ENCODE measurements around the gene GLO1.

GLO1 gene

DNA sequence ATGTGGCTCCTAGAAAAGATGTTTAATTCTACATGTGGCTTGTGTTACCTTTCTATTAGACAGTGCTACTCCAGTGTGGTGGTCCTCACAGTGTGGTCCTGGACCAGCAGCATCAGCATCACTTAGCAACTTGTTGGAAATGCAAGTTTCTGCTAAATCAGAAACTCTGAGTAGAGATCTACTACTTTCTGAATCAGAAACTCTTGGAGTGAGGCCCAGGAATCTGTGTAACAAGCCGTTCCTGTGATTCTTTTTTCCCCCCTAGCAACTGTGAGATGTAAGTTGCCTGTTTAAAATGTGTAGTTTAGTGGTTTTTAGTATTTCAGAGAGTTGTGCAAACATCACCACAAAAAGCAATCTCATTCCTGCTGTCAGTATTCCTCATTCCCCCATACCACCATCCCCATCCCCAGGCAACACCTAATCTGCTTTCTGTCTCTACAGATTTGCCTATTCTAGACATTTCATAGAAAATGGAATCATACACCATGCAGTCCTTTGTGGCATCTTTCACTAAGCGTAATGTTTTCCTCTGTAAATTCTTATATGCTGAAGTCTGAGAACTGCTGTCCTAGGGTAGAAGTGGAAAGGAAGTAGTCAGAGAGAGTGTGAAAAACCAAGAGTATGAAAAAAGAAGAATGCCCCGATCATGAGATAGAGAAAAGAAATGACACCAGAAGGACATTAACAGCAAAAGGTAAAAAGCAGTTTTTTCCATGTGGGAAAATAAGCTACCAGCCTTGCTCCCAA is 44.4 kb downstream of the GLO1 start:
- no peak for DNase-seq

DNA sequence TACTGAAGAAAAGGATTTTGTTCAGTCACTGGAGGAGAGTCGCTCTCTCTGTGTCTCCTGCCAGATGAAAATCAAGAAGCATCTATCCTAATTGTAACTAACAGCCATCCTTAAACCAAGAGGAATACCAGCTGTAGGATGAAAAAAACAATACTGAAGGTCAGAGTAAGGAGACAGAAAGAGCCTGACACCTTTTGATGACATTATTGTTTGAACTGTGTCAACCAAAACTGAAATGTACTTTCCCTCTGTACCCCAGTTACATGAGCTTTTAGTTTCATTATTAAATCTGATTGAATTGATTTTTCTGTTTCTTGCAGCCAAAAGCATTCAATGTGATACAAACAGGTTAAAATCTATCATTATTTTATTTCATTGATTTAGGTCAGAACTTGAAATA is 46.0 kb downstream of the GLO1 start:
- DNase-seq: no peak

DNA sequence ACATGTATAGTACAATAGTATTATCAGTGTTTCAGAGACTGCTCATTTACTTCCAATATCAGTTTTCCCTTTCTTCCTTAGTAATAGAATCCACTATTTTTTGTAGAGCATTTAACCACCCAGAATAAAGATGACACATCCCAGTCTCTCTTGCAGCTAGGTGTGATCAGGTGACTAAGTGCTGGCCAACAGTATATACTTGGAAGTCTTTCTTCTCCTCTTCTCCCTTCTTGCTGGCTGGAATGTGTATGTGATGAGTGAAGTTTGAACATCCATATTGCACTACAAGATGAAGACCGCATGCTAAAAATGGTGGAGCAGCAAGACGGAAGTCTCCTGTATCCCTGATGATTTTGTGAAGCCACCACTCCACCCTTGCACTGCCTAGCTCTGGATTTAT is 48.7 kb downstream of the GLO1 start:
- DNase-seq: no peak

DNA sequence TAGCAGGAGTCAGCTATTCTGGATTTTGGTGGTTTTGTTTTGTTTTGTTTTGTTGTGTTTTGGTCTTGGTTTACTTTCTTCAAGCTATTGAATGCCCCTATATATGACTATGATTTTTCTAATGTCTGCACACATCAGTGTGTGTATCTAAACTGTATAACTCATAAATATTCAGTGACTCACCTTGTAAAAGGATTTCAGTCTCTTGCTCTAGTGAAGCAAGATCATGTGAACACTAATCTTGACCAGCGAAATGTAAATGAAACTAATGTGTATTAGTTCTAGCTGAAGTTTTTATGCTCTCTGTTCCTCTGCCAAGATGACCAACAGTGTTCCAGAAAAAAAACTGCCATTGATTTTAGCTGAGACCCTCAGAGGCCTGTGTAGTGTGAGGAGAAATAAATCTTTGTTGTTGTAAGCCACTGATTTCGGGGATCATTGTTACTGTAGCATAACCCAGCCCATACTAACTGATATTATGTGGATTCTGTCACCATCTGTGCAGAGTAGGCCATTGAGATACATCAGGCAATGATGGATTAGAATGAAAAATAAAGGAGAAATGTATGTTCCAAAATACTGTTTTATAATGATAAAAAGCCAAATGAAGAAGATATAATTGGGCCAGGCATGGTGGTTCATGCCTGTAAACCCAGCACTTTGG is 51.7 kb downstream of the GLO1 start:
- DNase-seq: no peak

DNA sequence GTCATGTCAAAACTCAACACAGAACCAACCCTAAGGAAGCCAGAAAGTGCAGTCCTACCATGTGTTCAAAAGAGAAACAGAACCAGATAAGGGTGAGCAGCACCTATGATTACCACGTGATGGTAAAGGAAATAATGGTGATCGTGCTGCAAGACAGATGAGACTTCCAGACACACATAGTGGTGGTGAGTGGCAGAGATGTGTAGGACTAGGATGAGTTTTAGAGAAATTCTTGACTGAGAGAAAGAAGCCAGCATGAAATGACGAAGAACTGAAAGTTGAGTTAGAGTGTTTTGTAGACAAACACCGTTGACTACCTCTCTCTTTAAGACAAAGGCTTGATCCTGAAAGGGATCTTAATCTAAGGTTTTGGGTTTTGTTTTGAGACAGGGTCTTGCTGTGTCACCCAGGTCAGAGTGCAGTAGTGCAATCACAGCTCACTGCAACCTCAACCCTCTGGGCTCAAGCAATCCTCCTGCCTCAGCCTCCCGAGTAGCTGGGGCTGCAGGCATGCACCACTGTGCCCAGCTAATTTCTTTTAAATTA is 52.7 kb downstream of the GLO1 start:
- no peak for DNase-seq

DNA sequence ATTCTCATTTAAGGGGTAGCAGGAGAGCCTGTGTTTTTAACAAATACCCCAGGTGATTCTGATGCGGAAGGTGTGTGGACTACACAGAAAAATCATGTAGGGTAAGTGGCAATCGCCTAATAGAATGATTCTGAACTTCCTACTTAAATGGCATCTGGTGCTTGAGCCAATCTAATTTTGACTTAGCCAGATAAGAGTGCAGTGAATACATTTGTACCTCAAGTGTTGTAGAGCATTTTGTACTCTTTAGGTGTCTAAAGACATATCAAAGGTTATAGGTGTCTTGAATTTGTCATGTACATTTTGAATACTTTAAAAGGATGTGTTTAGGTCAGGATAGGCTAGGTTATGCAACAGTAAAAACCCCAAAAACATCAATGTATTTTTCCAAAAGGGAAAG is 53.2 kb downstream of the GLO1 start:
- no peak for DNase-seq

DNA sequence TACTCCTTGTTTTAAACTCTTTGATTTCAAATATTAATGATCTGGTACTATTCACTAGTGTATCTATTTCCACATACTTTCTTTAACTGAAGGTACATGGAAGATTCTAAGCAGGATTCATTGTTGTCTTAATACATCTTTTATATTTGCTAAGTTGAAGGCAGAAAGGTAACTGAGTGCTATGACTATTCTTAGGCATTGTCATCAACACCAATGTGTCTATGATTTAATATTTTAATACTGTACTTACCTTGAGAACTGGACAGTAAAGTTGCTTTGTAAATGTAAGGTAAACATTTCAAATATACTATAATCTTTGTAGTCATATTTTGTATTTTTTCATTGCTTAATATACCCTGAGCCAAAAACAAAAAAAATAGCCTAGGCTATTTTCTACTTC is 54.3 kb downstream of the GLO1 start:
- DNase-seq: no peak

DNA sequence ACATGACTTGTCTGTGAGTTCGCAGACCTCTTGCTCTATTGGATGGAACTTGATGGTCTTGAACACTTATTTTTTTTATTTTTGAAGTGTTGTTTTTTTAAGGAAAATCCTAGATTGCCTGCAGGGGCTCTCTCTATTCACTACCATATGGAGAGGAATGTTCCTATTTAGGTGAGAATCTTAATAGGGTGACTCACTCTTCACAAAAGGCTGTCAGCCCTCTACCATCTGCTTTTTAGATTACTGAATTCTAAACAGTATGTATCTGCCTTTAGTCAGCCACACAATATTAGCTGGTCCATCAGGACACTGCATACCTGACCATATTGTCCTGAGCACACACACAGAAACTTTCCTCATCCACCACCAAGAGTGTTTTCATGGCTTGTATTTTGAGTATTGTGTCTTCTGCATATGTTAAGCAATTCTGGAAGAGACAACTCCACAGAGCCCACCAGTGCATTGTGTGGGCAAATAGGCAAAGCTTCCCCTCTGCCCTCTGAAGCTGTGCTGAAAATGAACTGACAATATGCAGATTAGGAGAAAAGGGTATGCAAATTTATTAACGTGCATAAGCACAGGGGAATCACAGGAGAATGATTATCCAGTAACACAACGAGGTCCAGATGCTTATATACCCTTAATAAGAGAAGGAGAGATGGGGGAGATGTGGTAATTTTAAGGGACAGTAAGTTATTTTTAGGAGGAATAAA is 56.6 kb downstream of the GLO1 start:
- DNase-seq: no peak

DNA sequence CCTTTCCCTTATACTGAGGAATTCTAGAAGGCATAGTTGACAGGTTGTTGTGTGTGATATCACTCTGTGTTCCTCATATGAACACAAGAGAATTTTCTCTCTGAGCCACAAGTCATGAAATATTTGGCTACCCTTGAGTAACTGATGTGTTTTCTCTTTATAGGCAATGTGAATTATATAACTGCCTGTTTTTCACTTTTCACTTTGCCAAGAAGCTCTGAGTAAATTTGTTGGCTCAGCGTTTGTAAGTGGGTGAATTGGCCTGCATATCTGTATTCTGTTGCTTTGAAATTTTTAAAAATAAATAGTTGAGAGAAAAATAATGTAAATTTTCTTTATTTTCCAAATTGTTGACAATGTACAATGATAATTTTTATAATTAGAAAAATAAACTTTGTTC is 58.0 kb downstream of the GLO1 start:
- DNase-seq: no peak

DNA sequence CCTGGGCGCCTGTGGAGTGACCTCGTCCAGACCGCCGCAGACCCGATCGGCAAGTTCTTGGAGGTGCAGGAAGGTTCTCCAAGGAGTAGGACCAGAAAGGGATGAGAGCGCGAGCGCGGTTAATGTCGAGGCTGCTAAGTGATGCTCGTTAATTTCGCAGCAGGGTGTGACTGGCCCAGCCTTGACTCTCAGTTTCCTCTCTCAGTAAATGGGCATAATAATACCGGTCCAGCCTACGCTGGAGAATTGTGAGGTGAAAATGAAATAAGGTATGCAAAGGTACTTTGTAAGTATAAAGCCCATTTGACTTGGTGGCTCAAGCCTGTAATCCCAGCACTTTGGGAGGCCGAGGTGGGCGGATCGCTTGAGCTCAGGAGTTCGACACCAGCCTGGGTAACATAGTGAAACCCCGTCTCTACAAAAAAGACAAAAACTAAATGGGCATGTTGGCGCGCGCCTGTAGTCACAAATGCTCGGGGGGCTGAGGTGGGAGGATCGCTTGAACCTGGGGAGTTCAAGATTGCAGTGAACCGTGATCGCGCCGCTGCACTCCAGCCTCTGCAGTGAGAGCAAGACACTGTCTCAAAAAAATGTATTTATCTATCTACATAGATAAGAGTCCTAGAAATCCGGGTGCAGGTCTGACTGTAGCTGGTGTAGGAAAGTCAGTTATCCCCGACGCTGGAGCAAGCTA is 62.6 kb downstream of the GLO1 start:
- DNase-seq: no peak

DNA sequence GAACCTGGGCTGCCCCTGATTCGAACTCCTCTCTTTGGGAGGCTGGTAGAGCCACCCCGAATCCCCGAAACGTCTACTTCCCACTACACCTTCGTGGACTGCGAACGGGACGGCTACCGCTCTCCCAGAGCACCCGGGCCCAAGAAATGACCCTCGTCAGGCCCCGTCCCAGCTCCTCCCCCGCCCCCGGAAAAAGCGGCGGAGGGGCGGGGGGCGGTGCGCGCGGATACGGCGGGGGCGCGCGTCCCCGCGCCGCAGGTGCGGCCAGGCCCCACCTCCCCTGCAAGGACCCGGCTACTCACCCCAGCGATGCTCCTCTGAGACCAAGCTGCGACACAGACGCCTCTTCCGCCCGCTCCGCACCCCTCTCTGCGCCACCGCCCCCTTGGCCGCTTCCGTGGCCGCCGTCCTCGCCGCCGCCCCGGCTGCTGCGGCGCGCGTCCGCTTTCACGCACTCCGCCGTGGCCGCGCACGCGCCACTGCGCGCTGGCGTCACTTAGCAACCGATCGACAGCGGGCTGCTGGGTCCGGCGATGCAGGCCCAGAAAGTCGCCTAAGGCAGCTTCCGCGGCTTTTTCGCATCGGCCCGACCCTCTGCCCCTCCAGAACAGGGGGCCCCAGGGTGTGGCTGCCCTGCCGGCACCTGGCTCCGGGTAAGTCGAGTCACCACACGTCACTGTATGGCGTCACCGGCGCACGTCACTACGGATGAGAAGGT is 63.3 kb downstream of the GLO1 start, which contains the start of gene BTBD9:
Gene BTBD9, minus strand, starts transcription at position 432 of the 718 bp plus-strand sequence.
- peak; percentile 64 to 87 for DNase-seq

DNA sequence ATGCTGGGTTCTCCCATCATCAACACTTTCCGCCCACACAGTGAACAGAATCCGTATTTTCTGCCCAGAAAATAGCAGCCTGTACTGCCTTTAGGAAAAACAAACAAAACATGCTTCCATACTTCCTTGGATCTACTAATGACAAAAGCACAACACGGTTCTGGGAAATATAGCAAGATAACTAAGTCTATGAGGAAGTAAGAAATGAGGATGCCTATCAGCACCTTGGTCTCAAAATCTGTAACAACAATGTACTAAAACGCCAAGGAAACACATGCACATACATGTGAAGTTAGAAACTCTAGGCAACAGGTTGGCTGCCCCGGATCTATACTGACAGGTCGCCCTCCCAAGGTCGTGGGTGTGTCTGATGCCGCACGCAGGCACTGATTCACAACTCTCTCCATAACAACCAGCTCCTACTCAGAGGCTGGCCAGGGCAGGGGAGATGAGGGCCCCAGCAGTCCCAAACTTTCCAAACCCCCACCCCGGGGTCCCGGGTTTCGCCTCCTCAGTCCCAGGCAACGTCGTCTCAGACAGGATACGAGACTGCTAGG is 63.9 kb downstream of the GLO1 start:
- peak in 1 of 2 experiments; percentile 48 for DNase-seq

DNA sequence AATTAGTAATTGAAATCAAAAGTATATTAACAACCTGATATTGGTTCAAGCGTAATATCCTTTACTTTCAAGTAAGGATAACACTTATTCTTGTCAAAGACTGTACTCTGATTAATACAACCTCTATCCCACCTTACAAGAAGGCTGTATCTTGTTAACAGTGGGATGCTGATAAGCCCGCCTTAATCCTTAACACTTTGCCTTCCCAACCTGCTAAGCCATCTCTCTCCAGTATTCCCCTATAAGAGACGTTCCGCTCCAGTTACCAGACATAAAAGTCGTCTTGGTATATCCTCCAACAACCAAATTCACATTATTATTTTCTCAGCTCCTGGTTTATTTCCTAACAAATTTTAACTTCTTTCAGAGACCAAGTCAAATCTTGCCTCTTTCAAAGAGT is 65.2 kb downstream of the GLO1 start:
- no peak for DNase-seq

DNA sequence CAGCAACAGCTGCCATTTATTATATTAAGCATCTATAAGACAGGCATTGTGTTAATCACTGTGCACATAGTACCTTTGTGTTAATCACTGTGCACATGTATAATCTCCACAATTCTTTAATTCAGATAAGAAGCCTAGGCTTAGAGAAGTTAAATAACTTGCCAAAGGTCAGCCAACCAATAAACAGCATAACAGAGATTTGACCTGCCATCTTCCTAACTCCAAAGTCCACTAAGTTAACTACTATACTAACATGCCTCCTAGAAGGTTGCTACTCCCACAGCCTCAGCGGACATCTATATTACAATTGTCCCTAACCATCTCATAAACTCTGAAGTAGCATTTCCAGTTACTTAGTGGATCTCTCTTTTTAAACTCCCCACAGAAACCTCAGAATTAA is 66.9 kb downstream of the GLO1 start:
- DNase-seq: no peak

DNA sequence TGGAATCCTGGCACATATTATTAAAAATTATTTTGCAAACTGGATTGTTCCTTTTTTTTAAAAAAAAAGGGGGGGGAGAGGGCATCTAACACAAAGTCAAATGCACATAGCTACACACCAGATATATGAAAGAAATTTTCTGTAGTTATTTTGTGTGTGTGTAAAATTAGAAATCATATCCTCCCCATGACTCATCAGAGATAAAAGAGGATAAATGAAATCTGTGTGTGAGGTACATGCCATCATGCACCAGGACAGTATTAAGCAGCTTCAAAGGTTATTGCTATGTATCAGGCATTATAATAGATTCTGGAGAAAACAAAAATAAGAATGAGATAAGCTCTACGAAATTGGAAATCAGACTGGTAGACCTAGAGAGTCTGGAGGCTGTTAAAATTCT is 68.4 kb downstream of the GLO1 start:
- DNase-seq: no peak

DNA sequence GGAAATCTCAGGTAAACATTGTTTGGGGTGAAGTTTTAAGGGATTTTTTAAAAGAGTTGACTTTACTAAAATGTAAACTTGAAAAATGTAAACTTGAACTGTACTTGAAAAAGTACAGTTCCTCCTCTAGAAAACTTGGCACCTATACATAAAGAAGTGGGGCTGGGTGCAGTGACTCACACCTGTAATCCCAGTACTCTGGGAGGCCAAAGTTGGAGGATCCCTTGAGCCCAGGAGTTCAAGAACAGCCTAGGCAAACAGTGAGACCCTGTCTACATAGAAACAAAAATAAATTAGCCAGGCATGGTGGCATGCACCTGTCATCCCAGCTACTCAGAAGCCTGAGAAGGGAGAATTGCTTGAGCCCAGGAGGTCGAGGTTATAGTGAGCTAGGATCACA is 70.5 kb downstream of the GLO1 start:
- no peak for DNase-seq

DNA sequence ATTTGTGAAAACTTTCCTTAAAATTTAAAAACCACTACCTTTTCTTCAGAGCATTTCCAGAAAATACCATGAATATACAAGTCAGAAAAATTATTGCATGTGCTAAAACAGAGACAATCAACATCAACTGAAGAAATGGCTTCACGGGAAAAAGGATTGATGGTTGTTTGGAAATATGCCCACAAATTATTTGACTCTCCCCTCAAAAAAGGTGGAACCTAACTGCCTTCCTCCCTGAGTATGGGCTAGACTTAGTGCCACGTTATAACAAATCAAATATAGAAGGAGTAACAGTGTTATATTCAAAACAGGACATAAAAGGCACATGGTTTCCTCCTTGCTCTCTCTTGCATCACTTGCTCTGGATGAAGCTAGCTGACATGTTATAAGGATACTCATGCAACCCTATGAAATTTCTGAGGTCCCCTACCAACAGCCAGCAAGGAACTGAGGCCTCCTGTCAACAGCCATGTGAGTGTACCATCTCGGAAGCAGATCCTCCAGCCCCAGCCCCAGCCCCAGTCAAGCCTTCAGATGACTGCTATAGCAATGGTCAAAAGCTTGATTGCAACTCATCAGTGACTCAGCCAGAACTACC is 71.7 kb downstream of the GLO1 start:
- no peak for DNase-seq
